Testis (tissue), 2 donors: Measurements from ENCODE around the gene LIMS2.

Source experiments
- POLR2A ChIP-seq: fragments of 450-650 bp; IDR thresholded peaks from one replicate; pipeline ENCODE4 v1.6.1; 2017; ENCODE audit warnings: antibody characterized with exemption, mild to moderate bottlenecking, moderate library complexity
- TF ChIP-seq, protein P1 (sequence below), 3 experiments: fragments of 450-650 bp in 2 of 3; fragments of 200-600 bp in 1 of 3; sonication (generic) in 1 of 3; IDR thresholded peaks; one replicate each; pipeline ENCODE4 v1.5.1; 2016 to 2019; ENCODE audit warnings: antibody characterized with exemption in 3 of 3, mild to moderate bottlenecking in 2 of 3, moderate library complexity in 1 of 3

DNA sequence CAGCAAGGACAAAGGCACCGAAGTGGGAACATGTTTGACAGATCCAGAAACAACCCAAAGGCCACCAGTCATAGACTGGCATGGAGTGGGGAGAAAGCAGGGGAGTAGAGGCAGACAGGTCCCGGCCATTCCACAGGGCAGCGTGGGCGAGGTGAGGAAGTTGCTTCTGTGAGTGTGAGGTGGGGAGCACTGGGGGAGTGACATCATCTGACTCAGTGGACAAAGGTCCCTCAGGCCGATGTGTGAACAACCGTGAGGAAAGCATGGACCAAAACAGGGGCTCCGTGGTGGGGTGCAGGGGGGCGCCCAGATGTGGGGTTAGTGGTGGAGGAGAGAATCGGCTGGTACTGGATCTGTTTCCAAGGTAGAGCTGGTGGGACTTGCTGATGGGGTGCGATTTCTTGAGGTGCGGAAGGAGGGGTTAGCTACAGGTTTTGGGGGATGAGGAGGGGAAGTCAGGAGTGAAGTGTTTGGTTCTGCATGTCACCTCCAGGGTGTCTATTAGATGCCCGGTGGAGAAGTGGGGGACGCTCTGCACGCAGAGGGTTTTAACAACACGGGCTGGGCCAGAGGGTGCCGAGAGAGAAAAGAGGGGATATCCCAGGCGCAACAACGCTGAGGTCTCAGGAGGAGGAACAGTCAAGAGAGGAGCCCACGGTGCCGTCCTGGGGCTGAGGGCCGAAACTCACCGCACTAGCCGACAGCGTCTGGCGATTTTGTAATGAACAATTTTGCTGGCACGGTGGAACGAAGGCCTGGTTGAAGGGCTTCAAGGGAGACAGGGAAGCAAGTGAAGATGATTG, 23.4 kb upstream of the LIMS2 start:
- no peak for TF ChIP-seq POLR2A
- TF ChIP-seq, protein P1, sequence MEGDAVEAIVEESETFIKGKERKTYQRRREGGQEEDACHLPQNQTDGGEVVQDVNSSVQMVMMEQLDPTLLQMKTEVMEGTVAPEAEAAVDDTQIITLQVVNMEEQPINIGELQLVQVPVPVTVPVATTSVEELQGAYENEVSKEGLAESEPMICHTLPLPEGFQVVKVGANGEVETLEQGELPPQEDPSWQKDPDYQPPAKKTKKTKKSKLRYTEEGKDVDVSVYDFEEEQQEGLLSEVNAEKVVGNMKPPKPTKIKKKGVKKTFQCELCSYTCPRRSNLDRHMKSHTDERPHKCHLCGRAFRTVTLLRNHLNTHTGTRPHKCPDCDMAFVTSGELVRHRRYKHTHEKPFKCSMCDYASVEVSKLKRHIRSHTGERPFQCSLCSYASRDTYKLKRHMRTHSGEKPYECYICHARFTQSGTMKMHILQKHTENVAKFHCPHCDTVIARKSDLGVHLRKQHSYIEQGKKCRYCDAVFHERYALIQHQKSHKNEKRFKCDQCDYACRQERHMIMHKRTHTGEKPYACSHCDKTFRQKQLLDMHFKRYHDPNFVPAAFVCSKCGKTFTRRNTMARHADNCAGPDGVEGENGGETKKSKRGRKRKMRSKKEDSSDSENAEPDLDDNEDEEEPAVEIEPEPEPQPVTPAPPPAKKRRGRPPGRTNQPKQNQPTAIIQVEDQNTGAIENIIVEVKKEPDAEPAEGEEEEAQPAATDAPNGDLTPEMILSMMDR (IDR thresholded peaks at IDR 0.05), result no peak
